Right ventricle myocardium inferior (tissue), 1 donor: ENCODE measurements around the gene EIF4E1B. TPM values are rescaled to one million over a fixed set of nuclear protein-coding genes. Genes with fewer than 3 reads are reported as not detected.

ENCODE experiments used
- ATAC-seq: fragments of 200-7000 bp; cut with Tn5 transposase; one replicate; pipeline ENCODE4 v1.9.1; 2020; ENCODE audit warnings: mild to moderate bottlenecking, moderate library complexity
- DNase-seq: peaks from one replicate; pipeline ENCODE4 v3.0.0; 2021; ENCODE audit errors: missing footprints
- intact Hi-C: fragments of 100-400 bp; cut with DNase I; formaldehyde crosslinking; loops from one replicate; pipeline ENCODE4 v1.11.0; 2022
- total RNA-seq: library from RNA; stranded (reverse); fragmentation: NEBNext Ultra II Directional; extraction: Animal tissue kit (Norgen Biotek cat#: 25700); gene quantifications from one replicate; pipeline ENCODE4 v1.2.1, GENCODE V29; 2021
- donor health status: DM: no; HTN: yes; CAD: no; lungs with severe emphysema.

The EIF4E1B gene
- total RNA-seq, 1 donor from 2014 or later: not detected

GRCh38 chr5:176601901-176602482, 28.5 kb upstream of the EIF4E1B start:
- DNase-seq (peak; percentile 47), ATAC-seq (no peak)
- intact Hi-C loops: no loop called here

GRCh38 chr5:176603091-176603490, 27.4 kb upstream of the EIF4E1B start:
- no peak for ATAC-seq
- intact Hi-C loops: no loop called here
- no peak for DNase-seq

- intact Hi-C loops: no loop called here
- DNase-seq: peak; percentile 37
Observed at GRCh38 chr5:176606032-176606431, 24.4 kb upstream of the EIF4E1B start.

GRCh38 chr5:176606875-176607274, 23.6 kb upstream of the EIF4E1B start:
- intact Hi-C loops: no loop called here
- ATAC-seq: no peak
- no peak for DNase-seq

More at GRCh38 chr5:176606032-176606431, 24.4 kb upstream of the EIF4E1B start:
- ATAC-seq: no peak

- ATAC-seq (no peak), DNase-seq (peak; percentile 28)
- intact Hi-C loops: no loop called here
Observed at GRCh38 chr5:176608142-176608705, 22.3 kb upstream of the EIF4E1B start.

- no peak for ATAC-seq
- DNase-seq: peak; percentile 57
- intact Hi-C loops: no loop called here
Observed at GRCh38 chr5:176608937-176609723, 21.3 kb upstream of the EIF4E1B start.

GRCh38 chr5:176609724-176610434, 20.6 kb upstream of the EIF4E1B start, which contains the start of gene GPRIN1:
GPRIN1 (minus strand) TSS chr5:176610156; CDS start chr5:176599834, 10,322 bp downstream.
- ATAC-seq (peak; percentile 63), DNase-seq (no peak)
- intact Hi-C loops: no loop called here

- DNase-seq: no peak
- intact Hi-C loops: no loop called here
- ATAC-seq: no peak
Observed at GRCh38 chr5:176610435-176610773, 20.1 kb upstream of the EIF4E1B start.

GRCh38 chr5:176611435-176611834, 19.0 kb upstream of the EIF4E1B start:
- ATAC-seq (no peak), DNase-seq (peak; percentile 83)
- intact Hi-C loops: no loop called here

- ATAC-seq (no peak), DNase-seq (no peak)
Observed at GRCh38 chr5:176612008-176612407, 18.5 kb upstream of the EIF4E1B start.

GRCh38 chr5:176612855-176613254, 17.6 kb upstream of the EIF4E1B start:
- ATAC-seq (no peak), DNase-seq (no peak)
- intact Hi-C loops: no loop called here

More at GRCh38 chr5:176612008-176612407, 18.5 kb upstream of the EIF4E1B start:
- intact Hi-C loops: no loop called here

- intact Hi-C loops: no loop called here
- ATAC-seq: no peak
Observed at GRCh38 chr5:176614805-176615478, 15.5 kb upstream of the EIF4E1B start.

GRCh38 chr5:176616511-176616910, 14.0 kb upstream of the EIF4E1B start:
- intact Hi-C loops: no loop called here

More at GRCh38 chr5:176614805-176615478, 15.5 kb upstream of the EIF4E1B start:
- no peak for DNase-seq

GRCh38 chr5:176618783-176619182, 11.7 kb upstream of the EIF4E1B start:
- DNase-seq (peak; percentile 3), ATAC-seq (no peak)
- intact Hi-C loops: no loop called here

More at GRCh38 chr5:176616511-176616910, 14.0 kb upstream of the EIF4E1B start:
- ATAC-seq (no peak), DNase-seq (no peak)

- intact Hi-C loops: no loop called here
- DNase-seq (peak; percentile 80), ATAC-seq (no peak)
Observed at GRCh38 chr5:176619203-176619568, 11.3 kb upstream of the EIF4E1B start.

GRCh38 chr5:176619569-176620332, 10.7 kb upstream of the EIF4E1B start:
- ATAC-seq (no peak), DNase-seq (peak; percentile 45)
- intact Hi-C loops: no loop called here

GRCh38 chr5:176620333-176620981, 10.0 kb upstream of the EIF4E1B start:
- DNase-seq (peak; percentile 47), ATAC-seq (no peak)
- intact Hi-C loops: no loop called here

GRCh38 chr5:176621661-176622079, 8.8 kb upstream of the EIF4E1B start:
- intact Hi-C loops: no loop called here
- DNase-seq (peak; percentile 55), ATAC-seq (peak; percentile 40)
